Fibroblast of mammary gland (primary cell): ENCODE results near the gene NLRC4.
"Not testable (repeated sequence)": the region's sequence is repeated elsewhere in the genome, so short reads cannot be mapped to it uniquely, and the experiment has no call there.

Experiments
- DNase-seq: peaks from one replicate; pipeline ENCODE4 v3.0.0-alpha.2; 2010; ENCODE audit warnings: low read depth
- H3K4me3 ChIP-seq: 2 replicates; pipeline ENCODE4 v1.5.1; 2011; ENCODE audit warnings: low read depth, mild to moderate bottlenecking, low read length, moderate library complexity; ENCODE audit not compliant: control insufficient read depth
- TF ChIP-seq, protein P1 (sequence below): conservative IDR thresholded peaks from 2 replicates; pipeline ENCODE4 v1.5.1; 2011; ENCODE audit warnings: low read depth, low read length, inconsistent platforms; ENCODE audit not compliant: control insufficient read depth, insufficient read depth

The NLRC4 gene

GRCh38 chr2:32284321-32284720 is 19.6 kb upstream of the NLRC4 start:
- DNase-seq: no peak
- TF ChIP-seq, protein P1, sequence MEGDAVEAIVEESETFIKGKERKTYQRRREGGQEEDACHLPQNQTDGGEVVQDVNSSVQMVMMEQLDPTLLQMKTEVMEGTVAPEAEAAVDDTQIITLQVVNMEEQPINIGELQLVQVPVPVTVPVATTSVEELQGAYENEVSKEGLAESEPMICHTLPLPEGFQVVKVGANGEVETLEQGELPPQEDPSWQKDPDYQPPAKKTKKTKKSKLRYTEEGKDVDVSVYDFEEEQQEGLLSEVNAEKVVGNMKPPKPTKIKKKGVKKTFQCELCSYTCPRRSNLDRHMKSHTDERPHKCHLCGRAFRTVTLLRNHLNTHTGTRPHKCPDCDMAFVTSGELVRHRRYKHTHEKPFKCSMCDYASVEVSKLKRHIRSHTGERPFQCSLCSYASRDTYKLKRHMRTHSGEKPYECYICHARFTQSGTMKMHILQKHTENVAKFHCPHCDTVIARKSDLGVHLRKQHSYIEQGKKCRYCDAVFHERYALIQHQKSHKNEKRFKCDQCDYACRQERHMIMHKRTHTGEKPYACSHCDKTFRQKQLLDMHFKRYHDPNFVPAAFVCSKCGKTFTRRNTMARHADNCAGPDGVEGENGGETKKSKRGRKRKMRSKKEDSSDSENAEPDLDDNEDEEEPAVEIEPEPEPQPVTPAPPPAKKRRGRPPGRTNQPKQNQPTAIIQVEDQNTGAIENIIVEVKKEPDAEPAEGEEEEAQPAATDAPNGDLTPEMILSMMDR: no peak
- no peak overlapping the region for H3K4me3 ChIP-seq

- H3K4me3 ChIP-seq: peak overlapping the region; percentile 97
- TF ChIP-seq, protein P1: no peak
- DNase-seq: no peak
Observed at GRCh38 chr2:32278478-32278853, 13.8 kb upstream of the NLRC4 start.

DNA sequence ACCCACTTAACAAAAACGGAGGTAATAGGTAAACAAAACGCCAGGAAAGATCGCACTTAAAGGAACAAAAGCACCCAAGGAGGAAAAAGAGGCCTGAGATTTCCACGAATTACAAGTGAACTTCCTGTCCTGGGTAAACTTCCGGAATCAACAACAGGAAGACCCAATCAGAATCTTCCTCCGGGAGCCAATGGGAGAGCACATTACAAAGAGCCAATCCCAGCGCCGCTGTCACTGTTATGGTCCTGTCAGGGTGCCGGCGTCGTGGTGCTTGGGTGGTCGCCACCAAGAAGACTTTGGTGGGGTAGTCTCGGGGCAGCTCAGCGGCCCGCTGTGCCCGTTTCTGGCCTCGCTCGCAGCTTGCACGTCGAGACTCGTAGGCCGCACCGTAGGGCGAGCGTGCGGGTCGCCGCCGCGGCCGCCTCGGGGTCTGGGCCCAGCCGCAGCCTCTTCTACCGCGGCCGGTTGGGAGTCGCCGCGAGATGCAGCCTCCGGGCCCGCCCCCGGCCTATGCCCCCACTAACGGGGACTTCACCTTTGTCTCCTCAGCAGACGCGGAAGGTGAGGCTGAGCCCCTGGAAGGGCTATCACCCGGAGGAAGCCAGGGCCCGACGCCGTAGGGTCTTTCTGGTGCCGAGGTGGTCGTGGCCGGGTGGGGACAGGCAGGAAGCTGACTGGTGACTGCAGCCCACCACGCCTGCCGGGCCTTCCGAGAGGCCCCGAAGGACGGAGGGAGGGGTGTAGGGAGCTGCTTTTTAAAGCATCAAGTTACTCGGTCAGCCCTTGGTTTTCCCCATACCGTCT is 13.2 kb upstream of the NLRC4 start, which contains the start of gene YIPF4:
Gene YIPF4 (plus strand): TSS at position 231 of the 804 bp plus-strand sequence. CDS start 252 bp downstream, at position 483.
- H3K4me3 ChIP-seq: peak within 1 kb of the TSS; percentile 97
- peak; percentile 92 for DNase-seq
- TF ChIP-seq, protein P1: no peak

DNA sequence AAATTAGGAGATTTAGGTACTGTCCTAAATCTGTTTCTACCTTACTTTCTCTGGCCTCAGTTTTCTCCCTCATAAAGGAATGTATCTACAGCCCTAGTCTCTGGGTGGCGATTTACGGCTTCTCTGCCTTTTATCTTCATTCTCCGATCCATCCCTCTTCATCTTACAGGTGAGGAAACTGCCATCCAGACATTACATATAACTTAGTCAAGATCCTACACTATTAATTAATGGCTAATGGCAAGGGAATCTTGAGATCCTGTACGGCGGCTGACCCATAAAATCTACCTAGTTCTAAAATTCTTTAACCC is 12.6 kb upstream of the NLRC4 start:
- no peak for DNase-seq
- H3K4me3 ChIP-seq: peak overlapping the region; percentile 97

GRCh38 chr2:32275790-32276189 is 11.1 kb upstream of the NLRC4 start:
- not testable (repeated sequence) for H3K4me3 ChIP-seq, DNase-seq

More for the DNA sequence above, 12.6 kb upstream of the NLRC4 start:
- TF ChIP-seq, protein P1: no peak

DNA sequence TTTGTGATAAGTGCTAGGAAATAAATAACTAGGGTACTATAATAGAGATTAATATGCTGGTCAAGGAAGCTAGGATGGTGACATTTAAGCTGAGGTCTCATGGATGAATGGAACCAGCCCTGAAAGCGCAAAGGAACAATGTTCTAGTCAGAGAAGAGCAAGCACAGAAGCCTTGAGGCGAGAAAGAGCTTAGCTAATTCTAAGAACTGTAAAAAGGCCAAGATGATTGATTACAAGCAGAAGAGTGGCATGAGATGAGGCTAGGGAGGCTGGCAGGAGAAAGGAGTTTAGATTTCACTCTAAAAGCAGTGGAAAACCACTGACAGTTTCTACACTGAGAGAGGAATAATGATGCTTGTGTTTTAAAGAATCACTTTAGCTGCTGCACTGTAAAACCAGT is 9.6 kb upstream of the NLRC4 start:
- H3K4me3 ChIP-seq: no peak overlapping the region
- DNase-seq: no peak
- TF ChIP-seq, protein P1: no peak

- DNase-seq: no peak
- H3K4me3 ChIP-seq: no peak overlapping the region
- TF ChIP-seq, protein P1: no peak
Observed at GRCh38 chr2:32272279-32272678, 7.6 kb upstream of the NLRC4 start.
